H9 (cell line): Measurements from ENCODE around the gene SHB. TPM values are rescaled to one million over a fixed set of nuclear protein-coding genes. Genes with fewer than 3 reads are reported as not detected.

Source experiments
- DNase-seq: peaks from one replicate; pipeline ENCODE4 v3.0.0-alpha.2; 2017
- H2AFZ ChIP-seq: one replicate; pipeline ENCODE4 v1.6.1; 2013; ENCODE audit warnings: mild to moderate bottlenecking, low read length, control low read depth, moderate library complexity
- H2AK5ac ChIP-seq: 2 replicates; pipeline ENCODE4 v1.6.1; 2013; ENCODE audit warnings: low read length, control low read depth, mixed read lengths; ENCODE audit not compliant: insufficient read length
- H2BK120ac ChIP-seq: one replicate; pipeline ENCODE4 v1.6.1; 2013; ENCODE audit warnings: low read depth, mild to moderate bottlenecking, low read length, control low read depth, inconsistent platforms; ENCODE audit not compliant: poor library complexity, severe bottlenecking
- H2BK12ac ChIP-seq: 2 replicates; pipeline ENCODE4 v1.6.1; 2013; ENCODE audit warnings: low read length, control low read depth, mixed read lengths, low read depth; ENCODE audit not compliant: insufficient read length
- H2BK15ac ChIP-seq: 2 replicates; pipeline ENCODE4 v1.6.1; 2013; ENCODE audit warnings: low read depth, low read length, control low read depth
- H2BK20ac ChIP-seq: one replicate; pipeline ENCODE4 v1.6.1; 2013; ENCODE audit warnings: low read depth, mild to moderate bottlenecking, low read length, control low read depth, inconsistent platforms; ENCODE audit not compliant: poor library complexity, severe bottlenecking
- H2BK5ac ChIP-seq: 2 replicates; pipeline ENCODE4 v1.6.1; 2013; ENCODE audit warnings: low read length, control low read depth, mixed read lengths; ENCODE audit not compliant: insufficient read length
- H3K14ac ChIP-seq: 2 replicates; pipeline ENCODE4 v1.6.1; 2013; ENCODE audit warnings: low read length, control low read depth; ENCODE audit not compliant: insufficient read depth
- H3K18ac ChIP-seq: 2 replicates; pipeline ENCODE4 v1.6.1; 2013; ENCODE audit warnings: low read depth, mild to moderate bottlenecking, mixed read lengths, low read length, control low read depth; ENCODE audit not compliant: insufficient read length
- H3K23ac ChIP-seq: 2 replicates; pipeline ENCODE4 v1.6.1; 2013; ENCODE audit warnings: low read length, control low read depth, mixed read lengths, low read depth; ENCODE audit not compliant: insufficient read length
- H3K23me2 ChIP-seq: 2 replicates; pipeline ENCODE4 v1.6.1; 2013; ENCODE audit warnings: low read depth, mild to moderate bottlenecking, mixed read lengths, low read length, control low read depth; ENCODE audit not compliant: insufficient read length, poor library complexity, severe bottlenecking
- H3K27ac ChIP-seq: 2 replicates; pipeline ENCODE4 v1.5.1; 2013; ENCODE audit warnings: low read length, control low read depth, mixed read lengths, low read depth; ENCODE audit not compliant: insufficient read length
- H3K27me3 ChIP-seq: 2 replicates; pipeline ENCODE4 v1.6.1; 2013; ENCODE audit warnings: low read length, control low read depth, inconsistent platforms; ENCODE audit not compliant: insufficient read depth
- H3K4ac ChIP-seq: 2 replicates; pipeline ENCODE4 v1.6.1; 2013; ENCODE audit warnings: low read depth, mild to moderate bottlenecking, control low read depth, inconsistent platforms, low read length, moderate library complexity
- H3K4me1 ChIP-seq: 2 replicates; pipeline ENCODE4 v1.6.1; 2013; ENCODE audit warnings: low read length, control low read depth, inconsistent platforms; ENCODE audit not compliant: insufficient read depth
- H3K4me2 ChIP-seq: 2 replicates; pipeline ENCODE4 v1.6.1; 2013; ENCODE audit warnings: low read length, control low read depth, mixed read lengths; ENCODE audit not compliant: insufficient read length, insufficient read depth
- H3K56ac ChIP-seq: 2 replicates; pipeline ENCODE4 v1.6.1; 2013; ENCODE audit warnings: low read depth, mild to moderate bottlenecking, mixed read lengths, low read length, control low read depth; ENCODE audit not compliant: insufficient read length
- H3K79me1 ChIP-seq: 2 replicates; pipeline ENCODE4 v1.6.1; 2013; ENCODE audit warnings: low read depth, mild to moderate bottlenecking, moderate library complexity, low read length, control low read depth, inconsistent platforms; ENCODE audit not compliant: insufficient read depth, poor library complexity, severe bottlenecking
- H3K79me2 ChIP-seq: 2 replicates; pipeline ENCODE4 v1.6.1; 2013; ENCODE audit warnings: low read length, control low read depth, inconsistent platforms; ENCODE audit not compliant: insufficient read depth
- H3K9ac ChIP-seq: 2 replicates; pipeline ENCODE4 v1.6.1; 2013; ENCODE audit warnings: low read length, control low read depth, mixed read lengths; ENCODE audit not compliant: insufficient read length; ENCODE audit errors: extremely low read depth
- H3K9me3 ChIP-seq: one replicate; pipeline ENCODE4 v1.6.1; 2013; ENCODE audit warnings: low read depth, low read length, inconsistent platforms; ENCODE audit not compliant: control insufficient read depth
- H3T11ph ChIP-seq: one replicate; pipeline ENCODE4 v1.6.1; 2013; ENCODE audit warnings: mild to moderate bottlenecking, low read length, control low read depth, inconsistent platforms
- H4K20me1 ChIP-seq: one replicate; pipeline ENCODE4 v1.6.1; 2013; ENCODE audit not compliant: control insufficient read depth, insufficient read length, insufficient read depth
- H4K5ac ChIP-seq: 2 replicates; pipeline ENCODE4 v1.6.1; 2013; ENCODE audit warnings: low read depth, mild to moderate bottlenecking, mixed read lengths, low read length, control low read depth; ENCODE audit not compliant: insufficient read length
- H4K8ac ChIP-seq: replicated peaks from 2 replicates; pipeline ENCODE4 v1.6.1; 2013; ENCODE audit warnings: low read length, control low read depth, mixed read lengths, low read depth; ENCODE audit not compliant: insufficient read length
- H4K91ac ChIP-seq: 2 replicates; pipeline ENCODE4 v1.6.1; 2013; ENCODE audit warnings: low read depth, mild to moderate bottlenecking, moderate library complexity, mixed read lengths, low read length, control low read depth; ENCODE audit not compliant: insufficient read length
- H3K27ac Mint-ChIP-seq, 3 experiments: 2 replicates in 2 of 3; 3 replicates in 1 of 3; pipeline ENCODE4 v1.8.0; 2020 to 2021; ENCODE audit warnings: mixed read lengths in 3 of 3, mild to moderate bottlenecking in 1 of 3, moderate library complexity in 1 of 3
- H3K27me3 Mint-ChIP-seq: 2 replicates; pipeline ENCODE4 v1.8.0; 2021; ENCODE audit warnings: low read depth, mild to moderate bottlenecking, moderate library complexity, mixed read lengths
- H3K36me3 Mint-ChIP-seq, 3 experiments: 2 replicates in 2 of 3; 3 replicates in 1 of 3; pipeline ENCODE4 v1.8.0; 2020 to 2021; ENCODE audit warnings: low read depth in 3 of 3, mixed read lengths in 3 of 3; ENCODE audit not compliant: insufficient read depth in 1 of 3
- H3K4me1 Mint-ChIP-seq, 2 experiments: 2 replicates each; pipeline ENCODE4 v1.8.0; 2020; ENCODE audit warnings: mixed read lengths in 2 of 2
- H3K4me3 Mint-ChIP-seq, 2 experiments: 2 replicates in 1 of 2; 3 replicates in 1 of 2; pipeline ENCODE4 v1.8.0; 2020 to 2021; ENCODE audit warnings: mild to moderate bottlenecking in 2 of 2, mixed read lengths in 2 of 2, moderate library complexity in 1 of 2
- H3K9me3 Mint-ChIP-seq, 2 experiments: 2 replicates in 1 of 2; 3 replicates in 1 of 2; pipeline ENCODE4 v1.8.0; 2020; ENCODE audit warnings: mild to moderate bottlenecking in 2 of 2, mixed read lengths in 2 of 2, moderate library complexity in 1 of 2
- CTCF ChIP-seq: fragments of 200-600 bp; sonication (generic); conservative IDR thresholded peaks from 3 replicates; pipeline ENCODE4 v1.8.0; 2021; ENCODE audit warnings: antibody characterized with exemption, mild to moderate bottlenecking
- WGBS: extraction: QIAGEN DNeasy Blood & Tissue Kit; methylation state at CpG from one replicate; pipeline ENCODE4 v1.1.7; 2013; ENCODE audit warnings: missing lambda C conversion rate, low lambda C conversion rate, mixed read lengths; ENCODE audit not compliant: insufficient read length; ENCODE audit errors: extremely low coverage; 5-methylcytosine and 5-hydroxymethylcytosine counted together
- total RNA-seq: library from RNA; stranded (reverse); gene quantifications from 2 replicates; pipeline ENCODE4 v1.2.1, GENCODE V29; 2021

SHB gene
- total RNA-seq, 1 experiment from 2014 or later: 14.6 TPM

- WGBS: no CpG with 5 or more reads among the region's 36 CpGs
- Histone ChIP-seq H3K27me3 (no peaks in the 10 kb centered on the region), H3K4me1 (peaks cover 4% of the 10 kb centered on the region; the same call in 1 of the 2 replicates), H3K23ac (no peak overlapping the region), H2BK5ac (no peak overlapping the region), H3K79me1 (no peaks in the 10 kb centered on the region), H3K4me2 (peak overlapping the region; percentile 93), H3K79me2 (no peaks in the 10 kb centered on the region; the same call in 1 of the 2 replicates), H2BK120ac (no peak overlapping the region), H3T11ph (no peak overlapping the region), H3K9ac (peak overlapping the region; percentile 37), H4K20me1 (no peaks in the 10 kb centered on the region), H3K56ac (no peak overlapping the region), H2BK20ac (no peak overlapping the region), H2AK5ac (no peak overlapping the region), H2AFZ (peak overlapping the region; percentile 66), H3K18ac (no peak overlapping the region), H2BK12ac (no peak overlapping the region), H3K23me2 (peaks cover 15% of the 10 kb centered on the region), H4K5ac (no peak overlapping the region), H3K4ac (no peak overlapping the region), H4K91ac (no peak overlapping the region), H2BK15ac (no peak overlapping the region), H3K14ac (peak overlapping the region; percentile 55), H4K8ac (no peak overlapping the region), H3K9me3 (no peaks in the 10 kb centered on the region), H3K27ac (no peak overlapping the region)
- peaks cover 18 to 19% of the 10 kb centered on the region in 2 experiments for H3K4me1 Mint-ChIP-seq
- H3K27ac Mint-ChIP-seq: peak overlapping the region in 2 of 3 experiments; percentile 4 to 38; a peak in 4 of 7 replicates
- H3K9me3 Mint-ChIP-seq: no peaks in the 10 kb centered on the region
- H3K4me3 Mint-ChIP-seq: peak overlapping the region; percentile 78 to 92
- no peak for DNase-seq
- peaks cover 0 to 4% (median 0%) of the 10 kb centered on the region in 3 experiments; a peak in 3 of 7 replicates for H3K36me3 Mint-ChIP-seq
- H3K27me3 Mint-ChIP-seq: peaks cover 27% of the 10 kb centered on the region
- TF ChIP-seq CTCF: no peak; the same call in 2 of the 3 replicates
Observed at GRCh38 chr9:37904445-37905130, 164.4 kb downstream of the SHB start.
